Tibial nerve (tissue), 4 donors: ENCODE measurements around the gene RUNDC1. TPM values are rescaled to one million over a fixed set of nuclear protein-coding genes. Genes with fewer than 3 reads are reported as not detected.

Experiments used
- DNase-seq, 2 donors: peaks; one replicate each; pipeline ENCODE4 v3.0.0-alpha.2; 2019; ENCODE audit warnings: low spot score in 2 of 2
- H3K27ac ChIP-seq, 4 donors: fragments of 200-600 bp; sonication (generic) in 3 of 4; one replicate each; pipeline ENCODE4 v1.5.1; 2017 to 2019; ENCODE audit warnings: mild to moderate bottlenecking in 1 of 4
- H3K27me3 ChIP-seq, 2 donors: fragments of 200-600 bp; sonication (generic) in 1 of 2; one replicate each; pipeline versions ENCODE4 v1.5.1 to v1.6.0; 2017 to 2019
- H3K36me3 ChIP-seq, 3 donors: fragments of 200-600 bp; sonication (generic); one replicate each; pipeline ENCODE4 v1.5.1; 2018 to 2019
- H3K4me1 ChIP-seq, 4 donors: fragments of 200-600 bp; sonication (generic) in 3 of 4; one replicate each; pipeline ENCODE4 v1.5.1; 2017 to 2019
- H3K4me3 ChIP-seq, 4 donors: fragments of 200-600 bp; sonication (generic) in 3 of 4; one replicate each; pipeline ENCODE4 v1.5.1; 2017 to 2019; ENCODE audit warnings: mild to moderate bottlenecking in 1 of 4, moderate library complexity in 1 of 4
- H3K9me3 ChIP-seq, 4 donors: fragments of 200-600 bp; sonication (generic) in 3 of 4; one replicate each; pipeline ENCODE4 v1.5.1; 2017 to 2019
- EP300 ChIP-seq, 2 donors: sonication (generic); formaldehyde crosslinking; IDR thresholded peaks; one replicate each; pipeline ENCODE4 v1.6.1; 2017; ENCODE audit warnings: antibody characterized with exemption in 2 of 2, mild to moderate bottlenecking in 1 of 2
- POLR2A ChIP-seq, 2 donors: fragments of 450-650 bp; IDR thresholded peaks; one replicate each; pipeline ENCODE4 v1.6.1; 2017; ENCODE audit warnings: antibody characterized with exemption in 2 of 2, mild to moderate bottlenecking in 2 of 2, moderate library complexity in 2 of 2
- WGBS, 2 donors: methylation state at CpG; one replicate each; pipeline ENCODE4 v1.1.5; 2018; 5-methylcytosine and 5-hydroxymethylcytosine counted together
- total RNA-seq, 4 donors: library from RNA; depleted of rRNA; stranded (reverse); fragments of >200 nt; gene quantifications; one replicate each; pipeline ENCODE4 v1.1.0, GENCODE V29; 2016
- TF ChIP-seq, protein P1 (sequence below), 5 experiments: fragments of 200-600 bp in 3 of 5; fragments of 450-650 bp in 2 of 5; sonication (generic) in 3 of 5; IDR thresholded peaks; one replicate each; pipeline ENCODE4 v1.5.1; 2016 to 2019; ENCODE audit warnings: antibody characterized with exemption in 5 of 5, mild to moderate bottlenecking in 3 of 5, moderate library complexity in 2 of 5

The RUNDC1 gene
- total RNA-seq, 4 donors from 2014 or later, result 10.7 to 15.6 (median 12.9) TPM

DNA sequence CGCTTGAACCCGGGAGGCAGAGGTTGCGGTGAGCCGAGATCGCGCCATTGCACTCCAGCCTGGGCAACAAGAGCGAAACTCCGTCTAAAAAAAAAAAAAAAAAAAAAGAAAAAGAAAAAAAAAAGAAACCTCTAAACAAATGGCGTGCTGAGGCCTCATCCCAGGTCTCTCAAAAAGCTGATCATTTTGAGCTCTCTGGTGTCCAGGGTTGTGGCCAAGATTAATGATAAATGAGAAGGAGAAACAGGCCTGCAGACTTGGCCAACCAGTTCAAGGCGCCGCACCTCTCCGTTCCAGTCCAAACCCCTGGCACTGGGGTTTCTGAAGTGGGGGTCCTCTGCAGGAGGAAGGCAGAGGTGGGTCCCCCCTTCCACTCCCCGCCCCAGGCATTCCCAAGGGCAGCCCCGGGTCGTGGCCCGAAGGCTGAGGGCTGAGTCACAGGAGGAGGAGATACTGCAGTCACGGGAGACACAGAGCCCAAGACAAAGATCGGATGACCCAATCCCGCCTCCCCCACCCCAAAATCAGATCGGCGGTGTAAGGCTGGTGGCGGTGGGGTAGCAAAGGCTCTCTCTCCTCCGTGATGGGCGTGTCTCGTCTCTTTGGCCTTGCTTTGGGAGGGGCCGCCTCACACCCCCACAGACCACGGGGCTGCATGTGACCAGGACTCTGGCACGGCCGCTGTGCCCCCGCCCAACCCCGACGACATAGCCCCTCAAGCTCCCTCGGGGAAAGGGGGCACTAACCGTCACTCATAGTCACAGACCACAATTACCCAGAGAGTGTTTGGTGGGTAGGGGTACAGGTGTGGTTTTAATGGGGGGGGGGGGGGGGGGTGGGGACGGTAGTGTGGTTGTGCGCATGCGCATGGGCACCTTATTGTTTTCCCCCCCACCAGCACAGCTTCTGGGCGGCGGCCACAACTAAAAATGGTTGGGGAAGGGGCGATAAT, 40.7 kb downstream of the RUNDC1 start:
- H3K36me3 ChIP-seq, result peaks cover 0 to 24% (median 0%) of the 10 kb centered on the region in 3 donors
- H3K4me3 ChIP-seq, result peak overlapping the region; percentile 68 to 98 (median 93)
- peak; percentile 68 to 84 for DNase-seq
- H3K27ac ChIP-seq, result peak overlapping the region; percentile 87 to 97 (median 92)
- no peaks in the 10 kb centered on the region for H3K27me3 ChIP-seq
- 27 to 31% methylated on average over 25 to 32 of the region's 40 CpGs for WGBS, 2 donors
- H3K4me1 ChIP-seq, result peaks cover 0 to 64% (median 32%) of the 10 kb centered on the region in 4 donors
- peak; percentile 35 to 59 for TF ChIP-seq POLR2A (IDR thresholded peaks at IDR 0.05)
- TF ChIP-seq, protein P1, sequence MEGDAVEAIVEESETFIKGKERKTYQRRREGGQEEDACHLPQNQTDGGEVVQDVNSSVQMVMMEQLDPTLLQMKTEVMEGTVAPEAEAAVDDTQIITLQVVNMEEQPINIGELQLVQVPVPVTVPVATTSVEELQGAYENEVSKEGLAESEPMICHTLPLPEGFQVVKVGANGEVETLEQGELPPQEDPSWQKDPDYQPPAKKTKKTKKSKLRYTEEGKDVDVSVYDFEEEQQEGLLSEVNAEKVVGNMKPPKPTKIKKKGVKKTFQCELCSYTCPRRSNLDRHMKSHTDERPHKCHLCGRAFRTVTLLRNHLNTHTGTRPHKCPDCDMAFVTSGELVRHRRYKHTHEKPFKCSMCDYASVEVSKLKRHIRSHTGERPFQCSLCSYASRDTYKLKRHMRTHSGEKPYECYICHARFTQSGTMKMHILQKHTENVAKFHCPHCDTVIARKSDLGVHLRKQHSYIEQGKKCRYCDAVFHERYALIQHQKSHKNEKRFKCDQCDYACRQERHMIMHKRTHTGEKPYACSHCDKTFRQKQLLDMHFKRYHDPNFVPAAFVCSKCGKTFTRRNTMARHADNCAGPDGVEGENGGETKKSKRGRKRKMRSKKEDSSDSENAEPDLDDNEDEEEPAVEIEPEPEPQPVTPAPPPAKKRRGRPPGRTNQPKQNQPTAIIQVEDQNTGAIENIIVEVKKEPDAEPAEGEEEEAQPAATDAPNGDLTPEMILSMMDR (IDR thresholded peaks at IDR 0.05), result peak in 1 of 5 experiments; percentile 8
- peak; percentile 12 to 83 for TF ChIP-seq EP300 (IDR thresholded peaks at IDR 0.05)
- no peaks in the 10 kb centered on the region for H3K9me3 ChIP-seq

DNA sequence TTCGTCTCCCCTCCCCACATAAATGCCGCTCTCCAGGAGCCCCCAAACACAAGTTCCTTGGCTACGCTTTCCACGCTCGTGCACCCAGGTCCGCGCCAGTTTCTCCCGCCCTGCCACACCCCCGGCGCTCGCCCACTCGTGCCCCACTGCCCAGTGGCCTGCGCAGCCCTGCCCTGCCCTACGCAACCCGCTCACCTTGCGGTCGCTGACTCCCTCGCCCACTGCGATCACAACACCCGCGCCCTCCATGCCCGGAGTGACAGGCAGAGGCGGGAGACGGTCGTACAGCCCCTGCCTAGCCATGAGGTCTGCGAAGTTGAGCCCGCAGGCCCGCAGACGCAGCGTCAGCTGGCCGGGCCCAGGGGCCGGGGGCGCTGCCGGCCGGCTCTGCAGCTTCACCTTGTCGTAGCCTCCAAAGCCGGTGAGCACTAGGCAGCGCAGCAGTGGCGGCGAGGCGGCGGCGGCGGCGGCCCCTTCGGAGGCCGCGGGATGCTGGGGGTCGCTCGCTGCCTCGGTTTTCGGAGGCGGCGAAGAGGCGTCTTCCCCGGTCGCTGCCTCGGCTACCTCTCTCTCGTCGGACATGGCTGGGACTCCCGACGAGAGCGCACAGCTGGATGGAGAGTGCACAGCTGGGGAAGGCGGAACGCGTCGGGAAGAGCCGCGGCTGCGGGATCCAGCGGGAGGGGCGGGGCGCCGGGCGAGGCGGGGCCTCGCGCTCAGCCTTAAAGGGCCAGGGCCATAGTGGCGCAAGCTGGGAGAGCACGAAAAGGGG, 41.6 kb downstream of the RUNDC1 start, which contains the start of gene VAT1:
Gene VAT1 (minus strand): TSS at position 645 of the 772 bp plus-strand sequence. CDS start 63 bp downstream, at position 582.
- Histone ChIP-seq H3K27ac (peak within 1 kb of the TSS; percentile 87 to 97 (median 92)), H3K36me3 (peaks cover 0 to 16% (median 0%) of the 10 kb centered on the region in 3 donors), H3K4me3 (peak within 1 kb of the TSS; percentile 68 to 98 (median 93)), H3K27me3 (no peaks in the 10 kb centered on the region), H3K4me1 (peaks cover 0 to 56% (median 26%) of the 10 kb centered on the region in 4 donors), H3K9me3 (no peaks in the 10 kb centered on the region)
- WGBS, 2 donors, result 0 to 1% methylated on average over 30 to 61 of the region's 80 CpGs
- peak; percentile 66 to 74 for DNase-seq
- TF ChIP-seq POLR2A (IDR thresholded peaks at IDR 0.05) (peak; percentile 57 to 74), EP300 (IDR thresholded peaks at IDR 0.05) (peak in 1 of 2 donors; percentile 94)
- TF ChIP-seq, protein P1 (IDR thresholded peaks at IDR 0.05), result peak in 2 of 5 experiments; percentile 25 to 37

DNA sequence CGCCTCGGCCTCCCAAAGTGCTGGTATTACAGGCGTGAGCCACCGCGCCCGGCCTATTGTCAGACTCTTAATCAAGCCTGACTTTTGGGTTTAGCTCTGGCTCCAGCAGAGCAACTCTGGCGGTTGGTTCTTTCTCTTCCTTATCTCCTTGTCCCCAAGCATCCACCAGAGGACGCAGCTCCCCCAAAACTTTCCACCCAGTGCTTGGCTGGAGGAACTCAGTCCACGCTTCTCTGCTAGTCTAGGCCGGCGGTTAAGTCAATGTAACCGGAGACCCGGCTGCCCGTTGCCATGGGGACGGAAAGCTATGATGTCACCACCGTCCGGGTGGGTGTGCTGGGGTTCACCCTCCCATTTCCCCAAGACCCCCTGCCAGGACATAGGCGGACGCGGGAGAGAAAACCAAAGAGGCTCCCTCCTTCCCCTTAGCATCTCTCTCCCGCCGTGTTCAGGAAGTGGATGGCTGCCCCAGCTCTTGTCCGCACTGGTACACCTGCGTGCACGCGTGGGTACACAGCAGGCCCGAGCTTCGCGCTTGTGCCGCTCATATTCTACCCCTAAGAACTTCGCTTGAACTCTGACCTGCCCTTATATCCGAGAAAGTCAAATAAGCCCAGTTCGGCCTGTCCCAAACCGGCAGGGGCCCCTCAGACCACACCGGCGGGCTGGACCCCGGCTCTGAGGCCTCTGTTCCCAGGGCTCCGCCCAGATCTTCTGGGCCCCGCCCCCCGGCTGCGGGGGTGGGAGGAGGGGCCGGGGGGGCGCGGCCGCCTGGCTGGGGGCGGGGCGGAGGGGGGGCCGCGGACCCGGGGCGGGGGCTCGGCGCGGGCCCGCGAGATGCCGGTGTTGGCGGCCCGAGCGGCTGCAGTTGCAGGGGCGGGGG, 44.3 kb downstream of the RUNDC1 start, which contains the start of gene RND2:
Gene RND2 (plus strand): TSS at position 825 of the 883 bp plus-strand sequence. CDS start 117 bp downstream, outside the sequence.
- H3K9me3 ChIP-seq, result no peaks in the 10 kb centered on the region

DNA sequence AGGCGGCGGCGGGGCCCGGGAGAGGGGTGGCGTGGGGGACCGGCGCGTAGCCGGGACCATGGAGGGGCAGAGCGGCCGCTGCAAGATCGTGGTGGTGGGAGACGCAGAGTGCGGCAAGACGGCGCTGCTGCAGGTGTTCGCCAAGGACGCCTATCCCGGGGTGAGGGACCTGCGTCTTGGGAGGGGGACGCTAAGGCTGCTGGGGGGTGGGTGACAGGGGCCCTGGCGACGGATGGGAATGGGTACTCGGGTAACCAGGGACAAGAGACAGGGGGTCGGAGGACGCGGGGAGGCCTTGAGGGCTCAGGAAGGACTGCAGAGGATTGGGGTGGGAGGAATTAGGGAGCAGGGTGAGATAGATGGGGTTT, 44.9 kb downstream of the RUNDC1 start:
- H3K27me3 ChIP-seq, result no peaks in the 10 kb centered on the region
- H3K36me3 ChIP-seq, result no peaks in the 10 kb centered on the region
- no peak for DNase-seq
- H3K4me3 ChIP-seq, result peak overlapping the region; percentile 39 to 70 (median 54)
- WGBS, 2 donors, result 5 to 9% methylated on average over 22 to 26 of the region's 27 CpGs
- H3K9me3 ChIP-seq, result no peaks in the 10 kb centered on the region
- H3K4me1 ChIP-seq, result peaks cover 0 to 28% (median 9%) of the 10 kb centered on the region in 4 donors
- H3K27ac ChIP-seq, result peak overlapping the region; percentile 70 to 92 (median 80)
- no peak for TF ChIP-seq EP300 (IDR thresholded peaks at IDR 0.05)
- TF ChIP-seq, protein P1 (IDR thresholded peaks at IDR 0.05), result no peak
- no peak for TF ChIP-seq POLR2A (IDR thresholded peaks at IDR 0.05)

More for the DNA sequence above, 44.3 kb downstream of the RUNDC1 start, which contains the start of gene RND2:
- Histone ChIP-seq H3K27ac (peak within 1 kb of the TSS; percentile 78 to 92 (median 85)), H3K27me3 (no peaks in the 10 kb centered on the region), H3K4me3 (peak within 1 kb of the TSS; percentile 39 to 70 (median 54)), H3K36me3 (no peaks in the 10 kb centered on the region), H3K4me1 (peaks cover 0 to 34% (median 16%) of the 10 kb centered on the region in 4 donors)
- peak; percentile 78 to 87 for DNase-seq
- peak in 1 of 2 donors; percentile 69 for TF ChIP-seq EP300 (IDR thresholded peaks at IDR 0.05)
- TF ChIP-seq POLR2A (IDR thresholded peaks at IDR 0.05), result peak; percentile 39 to 70
- TF ChIP-seq, protein P1 (IDR thresholded peaks at IDR 0.05), result peak; percentile 56 to 89 (median 80)
- WGBS, 2 donors, result 0 to 1% methylated on average over 28 to 34 of the region's 61 CpGs
